SK-N-SH treated with all-trans-retinoic acid at 6 μM for 48 hours (cell line): ENCODE data around the gene LPP.

Experiments
- ATAC-seq: fragments of 200-7000 bp; cut with Tn5 transposase; 3 replicates; pipeline ENCODE4 v1.9.1; 2020; ENCODE audit warnings: mild to moderate bottlenecking, moderate library complexity
- CREB5 ChIP-seq: fragments of 250-450 bp; sonication (Bioruptor Pico); IDR thresholded peaks from 2 replicates; pipeline ENCODE4 v1.5.1; 2020; ENCODE audit warnings: low read depth, mild to moderate bottlenecking, moderate library complexity
- ESRRG ChIP-seq: fragments of 250-450 bp; sonication (Bioruptor Pico); IDR thresholded peaks from 2 replicates; pipeline ENCODE4 v1.6.1; 2021; ENCODE audit warnings: mild to moderate bottlenecking
- OSR1 ChIP-seq: fragments of 250-450 bp; sonication (Bioruptor Pico); IDR thresholded peaks from 2 replicates; pipeline ENCODE4 v1.8.0; 2022; ENCODE audit warnings: moderate library complexity, mild to moderate bottlenecking, inconsistent platforms
- PATZ1 ChIP-seq: fragments of 250-450 bp; sonication (Bioruptor Pico); IDR thresholded peaks from 2 replicates; pipeline ENCODE4 v1.8.0; 2020; ENCODE audit warnings: mild to moderate bottlenecking, moderate library complexity, borderline replicate concordance
- POU6F1 ChIP-seq: fragments of 250-450 bp; sonication (Bioruptor Pico); IDR thresholded peaks from 2 replicates; pipeline ENCODE4 v1.8.0; 2021; ENCODE audit warnings: low read depth, mild to moderate bottlenecking, moderate library complexity, borderline replicate concordance
- RARB ChIP-seq: fragments of 250-450 bp; sonication (Bioruptor Pico); IDR thresholded peaks from 2 replicates; pipeline ENCODE4 v1.8.0; 2021; ENCODE audit warnings: mild to moderate bottlenecking, moderate library complexity
- SNAI2 ChIP-seq: fragments of 250-450 bp; sonication (Bioruptor Pico); IDR thresholded peaks from 2 replicates; pipeline ENCODE4 v1.5.0; 2020; ENCODE audit warnings: mild to moderate bottlenecking, moderate library complexity
- TCF4 ChIP-seq: fragments of 250-450 bp; sonication (Bioruptor Pico); IDR thresholded peaks from 2 replicates; pipeline ENCODE4 v1.8.0; 2021; ENCODE audit warnings: mild to moderate bottlenecking, moderate library complexity, borderline replicate concordance
- TOX ChIP-seq: fragments of 250-450 bp; sonication (Bioruptor Pico); IDR thresholded peaks from 2 replicates; pipeline ENCODE4 v1.8.0; 2021; ENCODE audit warnings: mild to moderate bottlenecking, moderate library complexity, borderline replicate concordance
- TSHZ2 ChIP-seq: fragments of 250-450 bp; sonication (Bioruptor Pico); IDR thresholded peaks from 2 replicates; pipeline ENCODE4 v1.5.0; 2020; ENCODE audit warnings: mild to moderate bottlenecking, moderate library complexity
- ZC3H10 ChIP-seq: fragments of 250-450 bp; sonication (Bioruptor Pico); IDR thresholded peaks from 2 replicates; pipeline ENCODE4 v1.5.1; 2021; ENCODE audit warnings: mild to moderate bottlenecking, moderate library complexity
- ZFP3 ChIP-seq: fragments of 250-450 bp; sonication (Bioruptor Pico); IDR thresholded peaks from 2 replicates; pipeline ENCODE4 v1.5.0; 2020; ENCODE audit warnings: mild to moderate bottlenecking, moderate library complexity
- ZFP30 ChIP-seq: fragments of 450-650 bp; formaldehyde crosslinking; IDR thresholded peaks from 2 replicates; pipeline ENCODE4 v1.5.0; 2022; ENCODE audit warnings: mild to moderate bottlenecking, moderate library complexity
- ZNF565 ChIP-seq: fragments of 450-650 bp; formaldehyde crosslinking; conservative IDR thresholded peaks from 2 replicates; pipeline ENCODE4 v1.5.0; 2020; ENCODE audit warnings: low read depth, mild to moderate bottlenecking, moderate library complexity
- ZNF70 ChIP-seq: fragments of 450-650 bp; formaldehyde crosslinking; IDR thresholded peaks from 2 replicates; pipeline ENCODE4 v1.5.0; 2020; ENCODE audit warnings: mild to moderate bottlenecking, moderate library complexity
- ZNF8 ChIP-seq: fragments of 450-650 bp; formaldehyde crosslinking; IDR thresholded peaks from 2 replicates; pipeline ENCODE4 v1.5.0; 2020; ENCODE audit warnings: mild to moderate bottlenecking, moderate library complexity

The LPP gene

GRCh38 chr3:188220988-188221818, 67.2 kb downstream of the LPP start:
- TF ChIP-seq RARB (CRISPR knock-in tag): no peak
- no peak for TF ChIP-seq TCF4 (CRISPR knock-in tag)
- ATAC-seq: peak; percentile 20; the same call in 1 of the 3 replicates

- ATAC-seq: no peak
- TF ChIP-seq POU6F1 (CRISPR knock-in tag): no peak
- no peak for TF ChIP-seq ZFP3 (CRISPR knock-in tag)
- no peak for TF ChIP-seq CREB5
- no peak for TF ChIP-seq ZNF8
- TF ChIP-seq OSR1 (CRISPR knock-in tag): no peak
- TF ChIP-seq TOX (CRISPR knock-in tag): no peak
- no peak for TF ChIP-seq PATZ1 (CRISPR knock-in tag)
- TF ChIP-seq ESRRG: no peak
- no peak for TF ChIP-seq ZFP30 (CRISPR knock-in tag)
- no peak for TF ChIP-seq ZC3H10 (CRISPR knock-in tag)
Observed at GRCh38 chr3:188223936-188224335, 70.0 kb downstream of the LPP start.

- TF ChIP-seq PATZ1 (CRISPR knock-in tag) (no peak), SNAI2 (no peak), OSR1 (CRISPR knock-in tag) (no peak), ZFP30 (CRISPR knock-in tag) (peak; percentile 70), ZFP3 (CRISPR knock-in tag) (no peak), ZNF565 (CRISPR knock-in tag) (no peak), TCF4 (CRISPR knock-in tag) (no peak)
- TF ChIP-seq, all 23 proteins: peak for 1
- no peak for ATAC-seq
Observed at GRCh38 chr3:188227442-188227841, 73.5 kb downstream of the LPP start.

GRCh38 chr3:188229177-188229576, 75.2 kb downstream of the LPP start:
- TF ChIP-seq TSHZ2 (no peak), SNAI2 (no peak), ZFP3 (CRISPR knock-in tag) (no peak), ZNF70 (CRISPR knock-in tag) (no peak)
- no peak for ATAC-seq
